GM12878 (cell line): Measurements from ENCODE around the gene TOLLIP. TPM values are rescaled to one million over a fixed set of nuclear protein-coding genes. Genes with fewer than 3 reads are reported as not detected.

ENCODE experiments used
- ATAC-seq: fragments of 200-7000 bp; cut with Tn5 transposase; 3 replicates; pipeline ENCODE4 v1.9.1; 2020; ENCODE audit warnings: mild to moderate bottlenecking, moderate library complexity
- BruUV-seq: library from RNA; stranded (reverse); fragments of 400-500 nt; replicated peaks from 2 replicates; lab custom pipeline; 2021; lab: Mats Ljungman, UMichigan
- CTCF ChIA-PET: fragments of 300-600 bp; sonication (Branson Sonifier 250); formaldehyde crosslinking; extraction: SDS; loops from one replicate; lab custom pipeline; 2021; ENCODE audit warnings: inconsistent platforms; lab: Yijun Ruan, JAX
- POLR2A ChIA-PET: fragments of 350-600 bp; formaldehyde crosslinking; extraction: SDS; loops from one replicate; lab custom pipeline; 2021; ENCODE audit warnings: inconsistent platforms; lab: Charles Lee
- RAD21 ChIA-PET: fragments of 300-600 bp; sonication (Branson Sonifier 250); formaldehyde crosslinking; loops from one replicate; lab custom pipeline; 2023; ENCODE audit warnings: antibody characterized with exemption; ENCODE audit not compliant: unreplicated experiment; lab: Charles Lee
- SMC1A ChIA-PET: fragments of 300-600 bp; sonication (Branson Sonifier 250); formaldehyde crosslinking; loops from one replicate; lab custom pipeline; 2023; ENCODE audit not compliant: unreplicated experiment, uncharacterized antibody; lab: Charles Lee
- DNase-seq: peaks from one replicate; pipeline ENCODE4 v3.0.0-alpha.2; 2011; ENCODE audit warnings: low read depth, low spot score
- FAIRE-seq: peaks from 3 replicates; lab custom pipeline; 2011; peaks lifted over from hg19 to GRCh38; lab: Jason Lieb, UNC
- H2AFZ ChIP-seq: 2 replicates; pipeline ENCODE4 v1.6.0; 2011; ENCODE audit warnings: low read depth, low read length, control low read depth; ENCODE audit not compliant: control insufficient read depth
- H3K27ac ChIP-seq: 2 replicates; pipeline ENCODE4 v1.5.1; 2011; ENCODE audit warnings: control low read depth; ENCODE audit not compliant: control insufficient read depth, insufficient read depth
- H3K27me3 ChIP-seq, 2 experiments: replicated peaks in 1 of 2; 2 replicates each; pipeline versions ENCODE4 v1.6.0 to v1.6.1; 2011; ENCODE audit warnings: low read length in 1 of 2; ENCODE audit not compliant: control insufficient read depth in 2 of 2, insufficient read depth in 2 of 2
- H3K36me3 ChIP-seq, 2 experiments: 2 replicates each; pipeline ENCODE4 v1.5.1; 2011; ENCODE audit warnings: low read length in 1 of 2; ENCODE audit not compliant: control insufficient read depth in 2 of 2, insufficient read depth in 2 of 2
- H3K4me1 ChIP-seq: 2 replicates; pipeline ENCODE4 v1.6.1; 2011; ENCODE audit warnings: mild to moderate bottlenecking, low read length, moderate library complexity, mixed read lengths; ENCODE audit not compliant: control insufficient read depth, insufficient read depth
- H3K4me2 ChIP-seq: 2 replicates; pipeline ENCODE4 v1.6.0; 2011; ENCODE audit warnings: control low read depth; ENCODE audit not compliant: control insufficient read depth, insufficient read depth
- H3K4me3 ChIP-seq: fragments of 200-600 bp; sonication (generic); 2 replicates; pipeline ENCODE4 v1.5.1; 2016
- H3K79me2 ChIP-seq: 2 replicates; pipeline ENCODE4 v1.6.0; 2011; ENCODE audit warnings: low read length; ENCODE audit not compliant: control insufficient read depth, insufficient read depth
- H3K9ac ChIP-seq: 2 replicates; pipeline ENCODE4 v1.8.0; 2011; ENCODE audit warnings: low read length, control low read depth, mixed read lengths; ENCODE audit not compliant: control insufficient read depth, insufficient read depth
- H3K9me3 ChIP-seq: replicated peaks from 3 replicates; pipeline ENCODE4 v1.5.1; 2011; ENCODE audit warnings: mild to moderate bottlenecking, low read length; ENCODE audit not compliant: control insufficient read depth, insufficient read depth
- H4K20me1 ChIP-seq: 2 replicates; pipeline ENCODE4 v1.6.0; 2011; ENCODE audit not compliant: control insufficient read depth, insufficient read depth
- BACH1 ChIP-seq: fragments of 450-650 bp; IDR thresholded peaks from 2 replicates; pipeline ENCODE4 v1.6.1; 2017; ENCODE audit warnings: mild to moderate bottlenecking, borderline replicate concordance
- CBFB ChIP-seq: IDR thresholded peaks from 2 replicates; pipeline ENCODE4 v1.6.1; 2016; ENCODE audit warnings: antibody characterized with exemption, low read depth
- EZH2 ChIP-seq: IDR thresholded peaks from 2 replicates; pipeline ENCODE4 v1.6.1; 2012; ENCODE audit warnings: low read depth, mild to moderate bottlenecking, control low read depth, inconsistent platforms, low read length, borderline replicate concordance; ENCODE audit not compliant: control insufficient read depth
- HDGF ChIP-seq: fragments of 450-650 bp; IDR thresholded peaks from 2 replicates; pipeline ENCODE4 v1.6.1; 2016; ENCODE audit warnings: antibody characterized with exemption
- IKZF1 ChIP-seq: fragments of 450-650 bp; conservative IDR thresholded peaks from 2 replicates; pipeline ENCODE4 v1.6.1; 2017; ENCODE audit warnings: antibody characterized with exemption, mild to moderate bottlenecking
- MTA3 ChIP-seq: IDR thresholded peaks from 2 replicates; pipeline ENCODE4 v1.6.1; 2012; ENCODE audit warnings: low read length, inconsistent platforms, borderline replicate concordance
- SIN3A ChIP-seq: IDR thresholded peaks from 2 replicates; pipeline ENCODE4 v1.6.1; 2012; ENCODE audit warnings: low read depth, low read length, improper control_type of control experiment
- SP1 ChIP-seq: IDR thresholded peaks from one replicate; pipeline ENCODE4 v1.6.1; 2011; ENCODE audit warnings: low read depth, low read length
- SPI1 ChIP-seq: IDR thresholded peaks from 2 replicates; pipeline ENCODE4 v1.6.1; 2011; ENCODE audit warnings: low read depth, mild to moderate bottlenecking, low read length, moderate library complexity, borderline replicate concordance; ENCODE audit not compliant: insufficient read depth
- TCF3 ChIP-seq: IDR thresholded peaks from 2 replicates; pipeline ENCODE4 v1.6.1; 2012; ENCODE audit warnings: low read depth, mild to moderate bottlenecking, low read length, borderline replicate concordance; ENCODE audit not compliant: insufficient read depth
- TCF7 ChIP-seq: IDR thresholded peaks from 2 replicates; pipeline ENCODE4 v1.6.1; 2014; ENCODE audit warnings: antibody characterized with exemption, borderline replicate concordance
- ZBED1 ChIP-seq: IDR thresholded peaks from 2 replicates; pipeline ENCODE4 v1.6.1; 2016; ENCODE audit warnings: borderline replicate concordance
- ZNF207 ChIP-seq: fragments of 450-650 bp; IDR thresholded peaks from 2 replicates; pipeline ENCODE4 v1.6.1; 2014; ENCODE audit warnings: antibody characterized with exemption, mild to moderate bottlenecking, borderline replicate concordance
- WGBS: methylation state at CpG from one replicate; pipeline ENCODE4 v1.1.6; 2016; ENCODE audit warnings: low lambda C conversion rate; ENCODE audit not compliant: insufficient replicate concordance, insufficient coverage; ENCODE audit errors: missing lambda C conversion rate; 5-methylcytosine and 5-hydroxymethylcytosine counted together
- in situ Hi-C: fragments of 300-500 bp; cut with MboI; formaldehyde crosslinking; loops from 9 replicates; pipeline ENCODE4 v1.14.3; 2018; ENCODE audit warnings: mixed read lengths
- intact Hi-C: fragments of 100-400 bp; cut with micrococcal nuclease; formaldehyde crosslinking; loops from one replicate; pipeline ENCODE4 v1.14.2; 2022; ENCODE audit not compliant: unreplicated experiment
- polyA plus RNA-seq, 11 experiments: library from polyadenylated mRNA; depleted of rRNA in 4 of 11; unstranded in 6 of 11; stranded (reverse) in 5 of 11; fragments of >200 nt; fragmentation: Nextera tagmentation in 4 of 11; fragmentation: Illumina TruSeq in 1 of 11; extraction: Ambion mirVana in 4 of 11; extraction: Trizol in 1 of 11; gene quantifications; 1 replicate in 1 of 11; 2 replicates in 10 of 11; pipeline versions ENCODE4 v1.2.1 to v1.2.3, GENCODE V29; 2011 to 2016; ENCODE audit warnings: inconsistent platforms in 2 of 11, missing spikeins in 2 of 11, low read depth in 1 of 11
- total RNA-seq, 4 experiments: library from RNA; depleted of rRNA in 3 of 4; stranded (reverse); fragments of >200 nt in 3 of 4; fragmentation: Illumina TruSeq in 1 of 4; extraction: Trizol in 1 of 4; gene quantifications; 2 replicates each; pipeline versions ENCODE4 v1.2.1 to v1.2.3, GENCODE V29; 2013 to 2021
- TF ChIP-seq, protein P1 (sequence below): IDR thresholded peaks from 2 replicates; pipeline ENCODE4 v1.6.1; 2011; ENCODE audit warnings: low read depth, mild to moderate bottlenecking, low read length, moderate library complexity, borderline replicate concordance; ENCODE audit errors: extremely low read depth
- TF ChIP-seq, protein P2 (sequence below): IDR thresholded peaks from 2 replicates; pipeline ENCODE4 v1.6.1; 2012; ENCODE audit warnings: low read depth, low read length, improper control_type of control experiment
- TF ChIP-seq, protein P3 (sequence below): fragments of 450-650 bp; IDR thresholded peaks from 2 replicates; pipeline ENCODE4 v1.6.1; 2017; ENCODE audit warnings: mild to moderate bottlenecking
- TF ChIP-seq, protein P4 (sequence below): fragments of 450-650 bp; IDR thresholded peaks from 2 replicates; pipeline ENCODE4 v1.6.1; 2017; ENCODE audit warnings: mild to moderate bottlenecking, low read depth, inconsistent platforms; ENCODE audit not compliant: poor library complexity, severe bottlenecking

TOLLIP gene
- total and polyA plus RNA-seq, 10 of the 15 experiments (the other 5 are each of a cell fraction or from before 2014, with no cell fraction given) = 0.47 to 39.5 (median 21.6) TPM

DNA sequence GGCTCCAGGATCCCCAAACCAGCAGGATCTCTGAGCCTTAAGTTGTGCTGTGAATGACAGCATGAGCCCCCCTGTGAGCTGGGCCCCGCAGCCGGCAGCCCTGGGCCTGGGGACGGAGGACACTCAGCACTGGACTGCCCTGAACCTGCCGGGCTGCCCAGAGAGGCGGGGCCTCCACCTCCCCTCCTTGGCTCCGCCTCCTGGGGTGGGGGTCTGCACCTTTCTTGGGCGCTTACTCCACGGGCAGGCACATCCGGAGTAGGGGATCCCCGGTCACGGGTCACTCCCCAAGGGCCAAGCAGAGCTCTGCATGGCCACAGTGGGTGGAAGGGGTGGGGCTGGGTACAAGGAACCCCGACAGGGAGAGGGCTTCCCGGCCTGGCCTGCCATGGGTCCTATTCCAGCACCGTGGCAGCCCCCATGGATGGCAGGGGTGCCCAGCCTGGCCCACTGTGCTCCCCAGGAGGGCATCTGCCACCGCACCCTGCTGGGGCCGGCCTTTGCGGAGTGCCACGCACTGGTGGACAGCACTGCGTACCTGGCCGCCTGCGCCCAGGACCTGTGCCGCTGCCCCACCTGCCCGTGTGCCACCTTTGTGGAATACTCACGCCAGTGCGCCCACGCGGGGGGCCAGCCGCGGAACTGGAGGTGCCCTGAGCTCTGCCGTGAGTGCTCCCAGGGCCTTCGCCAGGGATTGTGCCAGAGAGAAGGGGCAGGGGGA is 81.2 kb downstream of the TOLLIP start (continued):
- TF ChIP-seq, protein P1, sequence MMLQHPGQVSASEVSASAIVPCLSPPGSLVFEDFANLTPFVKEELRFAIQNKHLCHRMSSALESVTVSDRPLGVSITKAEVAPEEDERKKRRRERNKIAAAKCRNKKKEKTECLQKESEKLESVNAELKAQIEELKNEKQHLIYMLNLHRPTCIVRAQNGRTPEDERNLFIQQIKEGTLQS = no peak
- no peak for TF ChIP-seq HDGF

DNA sequence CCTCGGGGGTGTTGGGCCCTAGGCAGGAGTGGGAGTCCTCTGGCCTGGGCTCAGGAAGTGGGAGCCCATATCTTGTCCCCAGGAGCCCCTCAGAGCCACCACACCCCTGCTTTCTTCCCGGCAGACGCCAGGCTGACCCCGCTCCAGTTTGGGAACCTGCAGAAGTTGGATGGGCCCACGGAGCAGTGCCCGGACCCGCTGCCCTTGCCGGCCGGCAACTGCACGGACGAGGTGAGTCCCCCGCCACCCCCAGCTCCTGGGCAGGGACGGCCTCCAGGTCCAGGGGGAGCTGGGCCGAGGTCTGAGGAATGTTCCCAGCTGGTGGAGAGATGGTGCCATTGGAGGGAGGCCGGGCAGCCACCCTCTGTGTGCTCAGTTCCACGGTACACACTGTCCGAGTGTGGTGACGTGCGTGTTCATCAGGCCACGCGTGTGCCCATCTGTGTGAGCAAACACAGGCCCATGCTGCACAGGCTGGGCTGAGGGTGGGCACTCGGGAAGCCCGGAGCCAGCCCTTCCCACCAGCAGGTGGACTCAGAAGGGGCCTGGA is 81.8 kb downstream of the TOLLIP start:
- Histone ChIP-seq H3K9me3 (no peaks in the 10 kb centered on the region), H2AFZ (no peak overlapping the region), H3K79me2 (no peaks in the 10 kb centered on the region), H3K36me3 (no peaks in the 10 kb centered on the region), H4K20me1 (no peaks in the 10 kb centered on the region), H3K27me3 (no peaks in the 10 kb centered on the region), H3K4me3 (no peak overlapping the region), H3K27ac (no peak overlapping the region), H3K9ac (no peak overlapping the region), H3K4me1 (no peaks in the 10 kb centered on the region), H3K4me2 (no peak overlapping the region)
- CTCF ChIA-PET = no interaction called here
- FAIRE-seq (no peak), DNase-seq (no peak), ATAC-seq (no peak)
- in situ Hi-C loops (no loop called here), intact Hi-C loops (no loop called here)
- RAD21 ChIA-PET = no interaction called here
- POLR2A ChIA-PET = no interaction called here
- BruUV-seq = no TSS peak
- 53% methylated on average over 22 of the region's 23 CpGs for WGBS
- SMC1A ChIA-PET = no interaction called here
- TF ChIP-seq IKZF1 (no peak), TCF7 (no peak), SPI1 (no peak), ZBED1 (no peak), HDGF (no peak), ZNF207 (no peak), EZH2 (no peak), MTA3 (no peak), TCF3 (no peak), CBFB (no peak), SIN3A (no peak), BACH1 (no peak), SP1 (no peak)
- TF ChIP-seq, protein P2, sequence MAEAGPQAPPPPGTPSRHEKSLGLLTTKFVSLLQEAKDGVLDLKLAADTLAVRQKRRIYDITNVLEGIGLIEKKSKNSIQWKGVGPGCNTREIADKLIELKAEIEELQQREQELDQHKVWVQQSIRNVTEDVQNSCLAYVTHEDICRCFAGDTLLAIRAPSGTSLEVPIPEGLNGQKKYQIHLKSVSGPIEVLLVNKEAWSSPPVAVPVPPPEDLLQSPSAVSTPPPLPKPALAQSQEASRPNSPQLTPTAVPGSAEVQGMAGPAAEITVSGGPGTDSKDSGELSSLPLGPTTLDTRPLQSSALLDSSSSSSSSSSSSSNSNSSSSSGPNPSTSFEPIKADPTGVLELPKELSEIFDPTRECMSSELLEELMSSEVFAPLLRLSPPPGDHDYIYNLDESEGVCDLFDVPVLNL = no peak
- TF ChIP-seq, protein P3, sequence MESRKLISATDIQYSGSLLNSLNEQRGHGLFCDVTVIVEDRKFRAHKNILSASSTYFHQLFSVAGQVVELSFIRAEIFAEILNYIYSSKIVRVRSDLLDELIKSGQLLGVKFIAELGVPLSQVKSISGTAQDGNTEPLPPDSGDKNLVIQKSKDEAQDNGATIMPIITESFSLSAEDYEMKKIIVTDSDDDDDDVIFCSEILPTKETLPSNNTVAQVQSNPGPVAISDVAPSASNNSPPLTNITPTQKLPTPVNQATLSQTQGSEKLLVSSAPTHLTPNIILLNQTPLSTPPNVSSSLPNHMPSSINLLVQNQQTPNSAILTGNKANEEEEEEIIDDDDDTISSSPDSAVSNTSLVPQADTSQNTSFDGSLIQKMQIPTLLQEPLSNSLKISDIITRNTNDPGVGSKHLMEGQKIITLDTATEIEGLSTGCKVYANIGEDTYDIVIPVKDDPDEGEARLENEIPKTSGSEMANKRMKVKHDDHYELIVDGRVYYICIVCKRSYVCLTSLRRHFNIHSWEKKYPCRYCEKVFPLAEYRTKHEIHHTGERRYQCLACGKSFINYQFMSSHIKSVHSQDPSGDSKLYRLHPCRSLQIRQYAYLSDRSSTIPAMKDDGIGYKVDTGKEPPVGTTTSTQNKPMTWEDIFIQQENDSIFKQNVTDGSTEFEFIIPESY = no peak
- TF ChIP-seq, protein P4, sequence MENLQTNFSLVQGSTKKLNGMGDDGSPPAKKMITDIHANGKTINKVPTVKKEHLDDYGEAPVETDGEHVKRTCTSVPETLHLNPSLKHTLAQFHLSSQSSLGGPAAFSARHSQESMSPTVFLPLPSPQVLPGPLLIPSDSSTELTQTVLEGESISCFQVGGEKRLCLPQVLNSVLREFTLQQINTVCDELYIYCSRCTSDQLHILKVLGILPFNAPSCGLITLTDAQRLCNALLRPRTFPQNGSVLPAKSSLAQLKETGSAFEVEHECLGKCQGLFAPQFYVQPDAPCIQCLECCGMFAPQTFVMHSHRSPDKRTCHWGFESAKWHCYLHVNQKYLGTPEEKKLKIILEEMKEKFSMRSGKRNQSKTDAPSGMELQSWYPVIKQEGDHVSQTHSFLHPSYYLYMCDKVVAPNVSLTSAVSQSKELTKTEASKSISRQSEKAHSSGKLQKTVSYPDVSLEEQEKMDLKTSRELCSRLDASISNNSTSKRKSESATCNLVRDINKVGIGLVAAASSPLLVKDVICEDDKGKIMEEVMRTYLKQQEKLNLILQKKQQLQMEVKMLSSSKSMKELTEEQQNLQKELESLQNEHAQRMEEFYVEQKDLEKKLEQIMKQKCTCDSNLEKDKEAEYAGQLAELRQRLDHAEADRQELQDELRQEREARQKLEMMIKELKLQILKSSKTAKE = no peak
